Measurements from ENCODE around the gene OSBPL3.
A peak's percentile ranks its signal among the peaks of the same experiment; 100 is the strongest.
"Not testable (repeated sequence)": the region's sequence is repeated elsewhere in the genome, so short reads cannot be mapped to it uniquely, and the experiment has no call there.

Gene OSBPL3

GRCh38 chr7:24922099-24922773 lies 57.7 kb downstream of the OSBPL3 start:
- DNase-seq (ENCODE audit: low read depth in 3 of 3, low spot score in 1 of 3), result no peak

DNA sequence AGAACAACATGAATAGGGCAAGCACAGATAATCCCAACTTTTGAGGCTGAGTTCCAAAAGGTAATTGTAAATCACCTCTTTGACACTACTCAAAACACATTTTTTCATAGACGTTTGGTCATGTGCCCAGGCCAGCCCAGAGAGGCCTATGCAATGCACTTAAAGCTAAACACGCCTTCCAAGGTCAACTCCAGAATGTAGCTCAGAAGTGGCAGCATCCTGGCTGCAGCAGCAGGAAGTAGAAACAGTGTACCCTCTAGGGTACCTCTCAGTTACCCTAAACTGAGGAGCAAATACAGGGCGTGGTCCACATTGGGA lies 58.7 kb downstream of the OSBPL3 start:
- no peak for DNase-seq (ENCODE audit: low read depth in 3 of 3, low spot score in 1 of 3)

- DNase-seq (ENCODE audit: low read depth in 3 of 3, low spot score in 1 of 3), result no peak
Observed at GRCh38 chr7:24920451-24921361, 59.3 kb downstream of the OSBPL3 start.

DNA sequence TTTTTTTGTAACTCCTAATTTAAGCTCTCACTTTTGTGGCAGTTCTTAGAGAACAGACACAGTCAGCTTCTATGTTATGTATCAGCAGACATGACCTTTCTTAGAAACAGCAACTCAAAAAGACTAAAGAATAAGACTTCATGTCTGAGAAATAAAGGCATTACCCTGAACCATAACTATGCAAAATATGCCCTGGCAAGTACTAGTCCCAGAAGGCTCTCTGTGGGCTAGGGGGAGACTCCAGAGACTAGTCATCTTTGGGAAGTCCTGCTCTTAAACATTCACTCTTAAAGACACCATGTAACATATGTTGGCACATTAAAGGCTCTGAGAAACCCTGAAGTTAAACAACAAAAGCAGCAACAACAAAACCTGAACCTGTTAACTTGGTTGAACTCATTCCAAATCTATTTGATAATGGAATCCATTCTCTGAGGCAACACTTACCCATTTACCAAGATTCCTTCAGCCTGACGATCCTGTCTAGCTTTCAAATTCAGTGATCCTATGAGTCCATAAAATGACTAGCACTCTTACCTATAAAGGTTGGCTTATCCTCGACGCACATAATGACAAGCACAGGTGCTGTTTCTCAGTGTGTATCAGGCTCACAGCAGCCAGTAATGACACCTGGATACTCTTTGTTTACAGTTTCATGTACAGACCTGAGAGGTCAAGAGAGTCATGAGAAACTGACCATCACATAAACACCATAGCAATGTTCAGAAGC lies 62.3 kb downstream of the OSBPL3 start:
- DNase-seq (ENCODE audit: low read depth in 3 of 3, low spot score in 1 of 3), result no peak

DNA sequence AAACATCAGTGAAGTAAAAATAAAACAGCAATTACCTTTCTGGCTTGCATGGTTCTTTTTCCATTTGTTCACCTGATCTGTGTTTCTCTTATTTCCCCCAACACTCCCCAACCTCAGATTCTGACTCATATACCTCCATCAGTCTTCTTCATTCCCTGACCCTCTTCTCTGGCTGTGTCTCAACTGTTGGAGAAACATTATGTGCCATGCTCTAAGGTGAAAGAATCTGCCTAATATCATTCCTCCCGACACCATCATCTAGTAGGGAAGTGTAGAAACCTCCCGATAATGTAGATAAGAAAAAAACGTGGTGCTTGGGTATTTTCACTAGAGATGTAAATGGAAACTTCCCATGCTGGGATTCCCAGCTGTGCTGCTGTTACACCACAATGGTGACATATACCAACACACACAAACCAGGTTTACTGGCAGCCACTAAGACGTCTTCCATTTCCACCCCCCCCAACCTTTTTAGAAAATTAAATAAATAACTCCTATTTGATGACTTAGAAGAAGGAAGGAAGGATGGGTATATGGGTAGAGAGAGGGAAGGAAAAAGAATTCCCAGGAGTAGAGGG lies 63.4 kb downstream of the OSBPL3 start:
- no peak for DNase-seq (ENCODE audit: low read depth in 3 of 3, low spot score in 1 of 3)

GRCh38 chr7:24914465-24914859 lies 65.5 kb downstream of the OSBPL3 start:
- no peak for DNase-seq (ENCODE audit: low read depth in 3 of 3, low spot score in 1 of 3)

DNA sequence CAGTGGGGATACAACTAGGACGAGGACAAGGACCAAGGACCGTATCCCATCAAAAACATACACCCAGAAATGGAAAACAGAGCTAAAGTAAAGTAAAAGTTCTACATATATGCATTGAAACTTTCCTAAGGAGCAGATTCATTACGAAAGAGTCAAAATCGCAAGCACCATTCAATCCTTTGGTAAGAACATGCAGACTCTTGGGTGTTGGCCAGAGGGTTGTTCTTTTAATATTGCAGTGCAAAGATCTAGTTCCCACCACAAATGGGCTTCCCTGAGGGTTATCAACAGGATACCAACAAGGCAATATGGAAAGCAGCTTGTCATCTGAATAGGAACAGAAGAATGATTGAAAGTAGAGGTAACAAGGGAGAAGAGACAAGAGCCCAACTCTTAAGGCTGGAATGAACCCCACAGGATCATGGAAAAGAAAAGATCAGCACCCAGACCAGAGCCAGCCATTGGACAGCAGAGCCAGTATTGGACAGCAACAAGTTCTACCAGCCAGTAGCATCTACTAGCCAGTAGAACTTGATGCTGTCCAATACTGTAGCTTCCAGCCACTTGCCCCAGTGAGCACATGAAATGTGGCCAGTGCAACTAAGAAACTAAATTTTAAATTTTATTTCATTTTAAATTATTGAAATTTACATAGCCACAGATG lies 66.0 kb downstream of the OSBPL3 start:
- DNase-seq (ENCODE audit: low read depth in 3 of 3, low spot score in 1 of 3), result no peak

GRCh38 chr7:24912874-24913514 lies 67.0 kb downstream of the OSBPL3 start:
- DNase-seq (ENCODE audit: low read depth in 3 of 3, low spot score in 1 of 3), result no peak

DNA sequence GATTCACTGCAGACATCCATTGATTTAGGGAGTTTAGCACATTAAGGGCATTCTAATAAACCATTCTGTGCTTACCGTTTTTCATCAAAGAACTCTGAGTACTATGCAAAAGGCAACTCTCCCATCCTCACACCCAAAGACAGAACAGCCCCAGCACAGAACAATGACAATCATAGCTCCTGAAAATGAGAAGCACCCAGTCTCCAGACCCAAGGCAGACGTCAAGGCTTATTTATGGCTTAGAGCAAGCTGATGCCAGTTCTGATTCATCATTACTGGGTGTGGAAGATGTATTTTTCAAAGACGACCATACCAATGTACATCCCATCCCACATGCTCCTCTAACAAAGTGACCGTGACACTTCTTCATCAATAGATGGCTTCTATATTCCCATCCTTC lies 67.6 kb downstream of the OSBPL3 start:
- no peak for DNase-seq (ENCODE audit: low read depth in 3 of 3, low spot score in 1 of 3)

GRCh38 chr7:24911213-24911603 lies 68.8 kb downstream of the OSBPL3 start:
- no peak for DNase-seq (ENCODE audit: low read depth in 3 of 3, low spot score in 1 of 3)

- no peak for DNase-seq (ENCODE audit: low read depth in 3 of 3, low spot score in 1 of 3)
Observed at GRCh38 chr7:24910551-24911212, 69.3 kb downstream of the OSBPL3 start.

- no peak for DNase-seq (ENCODE audit: low read depth in 3 of 3, low spot score in 1 of 3)
Observed at GRCh38 chr7:24908727-24909126, 71.3 kb downstream of the OSBPL3 start.

DNA sequence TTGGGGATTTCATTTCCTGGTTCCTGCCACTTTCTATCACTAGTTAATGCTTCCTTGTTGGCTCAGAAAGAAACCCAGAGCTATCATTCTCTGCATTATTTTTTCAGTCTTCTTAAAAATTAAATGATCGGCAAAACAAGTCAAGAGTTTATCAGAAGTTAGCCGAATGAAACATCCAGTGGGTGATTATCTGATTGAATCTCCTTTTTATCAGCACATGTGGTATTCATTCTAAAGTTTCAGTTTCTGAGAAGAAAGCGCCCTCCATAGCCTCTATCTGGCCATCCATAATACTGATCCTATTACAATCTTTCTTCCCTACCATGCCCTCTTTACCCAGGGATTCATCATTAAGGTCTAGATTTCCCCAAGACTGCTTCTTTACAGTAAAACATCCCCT lies 71.8 kb downstream of the OSBPL3 start:
- DNase-seq (ENCODE audit: low read depth in 3 of 3, low spot score in 1 of 3), result no peak

GRCh38 chr7:24907311-24907886 lies 72.6 kb downstream of the OSBPL3 start:
- peak in 1 of 3 donors; percentile 7 for DNase-seq (ENCODE audit: low read depth in 3 of 3, low spot score in 1 of 3)

DNA sequence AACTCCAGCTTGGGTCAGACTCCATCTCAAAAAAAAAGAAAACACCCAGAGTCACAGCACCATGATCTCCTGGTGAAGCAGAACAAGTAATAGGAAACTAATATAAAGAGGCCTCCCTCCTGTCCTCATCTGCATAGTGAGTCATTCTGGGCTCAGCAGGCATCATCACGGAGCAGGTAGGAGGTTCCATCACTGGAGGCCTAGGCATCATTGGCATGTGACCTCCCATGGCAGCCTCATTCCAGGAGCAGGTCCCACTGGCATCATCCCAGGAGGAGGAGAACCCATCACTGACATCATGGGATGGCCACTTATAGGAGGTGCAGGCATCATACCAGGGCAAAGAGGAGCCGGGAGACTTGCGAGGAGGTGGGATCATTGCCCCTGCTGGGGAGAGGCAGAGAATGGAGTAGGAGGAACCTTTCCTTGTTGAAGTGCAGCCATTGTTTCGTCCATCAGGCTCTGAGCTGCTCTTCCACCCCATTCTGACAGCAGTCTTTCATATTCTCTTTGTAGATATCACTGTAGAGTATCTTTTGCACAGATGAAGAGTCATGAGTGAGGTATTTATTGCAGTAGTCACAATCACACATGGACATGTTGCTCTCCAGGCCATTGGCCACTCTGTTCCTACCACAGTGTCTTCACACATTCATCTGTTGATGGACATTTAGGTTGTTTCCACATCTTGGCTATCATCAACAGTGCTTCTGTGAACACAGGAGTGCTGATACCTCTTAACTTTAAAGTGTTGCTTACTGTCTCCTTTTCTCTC lies 73.8 kb downstream of the OSBPL3 start:
- no peak for DNase-seq (ENCODE audit: low read depth in 3 of 3, low spot score in 1 of 3)

DNA sequence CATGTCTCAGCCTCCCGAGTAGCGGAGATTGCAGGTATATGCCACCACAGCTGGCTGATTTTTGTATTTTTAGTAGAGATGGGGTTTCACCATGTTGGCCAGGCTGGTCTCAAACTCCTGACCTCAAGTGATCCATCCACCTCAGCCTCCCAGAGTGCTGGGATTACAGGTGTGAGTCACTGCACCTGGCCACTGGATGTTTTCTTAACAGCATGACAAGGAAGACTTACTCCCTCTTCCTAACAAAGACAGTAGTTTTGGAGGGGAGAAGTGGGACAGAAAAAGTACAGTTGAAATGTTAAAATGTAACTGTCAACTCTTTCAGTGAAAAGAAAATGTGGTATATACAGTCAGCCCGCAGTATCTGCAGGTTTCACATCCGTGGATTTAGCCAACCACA lies 76.0 kb downstream of the OSBPL3 start:
- not testable (repeated sequence) for DNase-seq (ENCODE audit: low read depth in 3 of 3, low spot score in 1 of 3)

- DNase-seq (ENCODE audit: low read depth in 3 of 3, low spot score in 1 of 3), result no peak
Observed at GRCh38 chr7:24903559-24903958, 76.4 kb downstream of the OSBPL3 start.

GRCh38 chr7:24902931-24903330 lies 77.0 kb downstream of the OSBPL3 start:
- DNase-seq (ENCODE audit: low read depth in 3 of 3, low spot score in 1 of 3), result no peak

GRCh38 chr7:24902276-24902675 lies 77.7 kb downstream of the OSBPL3 start:
- DNase-seq (ENCODE audit: low read depth in 3 of 3, low spot score in 1 of 3), result no peak

Data from stimulated activated CD4-positive, alpha-beta T cell treated with anti-CD3 and anti-CD28 coated beads, TNF-alpha, amount 100 ng/mL, for 1 hour (primary cell).